ENCODE data around the gene TMEM234.

Gene TMEM234

DNA sequence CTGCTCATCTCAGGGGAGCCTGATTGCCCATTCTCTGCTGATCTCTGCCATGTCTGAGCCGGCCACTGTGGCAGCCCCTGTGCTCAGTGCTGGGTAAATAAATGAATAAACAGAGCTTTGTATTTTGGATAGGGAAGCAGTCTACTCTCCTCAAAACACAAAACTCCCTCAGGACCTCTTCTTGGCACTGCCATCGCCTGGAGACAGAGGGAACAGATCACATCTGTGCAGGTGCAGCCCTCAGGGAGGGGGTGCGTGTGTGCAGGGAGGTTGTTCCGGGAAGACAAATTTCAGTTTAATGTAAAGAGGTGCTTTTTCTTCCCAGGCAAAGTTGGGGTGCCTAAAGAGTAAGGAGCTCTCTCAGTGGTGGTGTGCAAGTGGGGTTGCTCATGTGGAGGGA, 17.2 kb upstream of the TMEM234 start:
- ChIA-PET CTCF (interaction anchor here (1.1 to 8.2 kb wide), 5 partner anchors 10 to 67 kb away, joined by 3 to 50 read pairs (median 7); no protein-coding TSS in a partner anchor), POLR2A (no interaction called here)
- H3K4me3 ChIP-seq (ENCODE audit: control insufficient read depth in 1 of 7, extremely low read depth in 1 of 7, insufficient read depth in 4 of 7, low read depth in 2 of 7, low read length in 6 of 7), result no peak overlapping the region
- WGBS (ENCODE audit: insufficient coverage), result 93% methylated on average over 2 of the region's 4 CpGs
- no peak overlapping the region for H3K27ac ChIP-seq (ENCODE audit: insufficient read depth in 1 of 2, low read depth in 1 of 2, low read length in 2 of 2, poor library complexity in 1 of 2, severe bottlenecking in 2 of 2)
- H3K9me3 ChIP-seq (ENCODE audit: control extremely low read depth in 1 of 5, control insufficient read depth in 4 of 5, insufficient read depth in 2 of 5, low read depth in 1 of 5, low read length in 4 of 5), result no peaks in the 10 kb centered on the region
- H3K4me1 ChIP-seq (ENCODE audit: control extremely low read depth in 1 of 4, control insufficient read depth in 4 of 4, insufficient read depth in 4 of 4, low read length in 3 of 4), result peaks cover 0 to 25% (median 18%) of the 10 kb centered on the region in 4 experiments
- peaks cover 0 to 5% (median 0%) of the 10 kb centered on the region in 5 experiments for H3K27me3 ChIP-seq (replicated peaks in 2 of 5; ENCODE audit: control insufficient read depth in 4 of 5, insufficient read depth in 5 of 5, low read length in 4 of 5)
- peaks cover 0 to 3% (median 0%) of the 10 kb centered on the region in 4 experiments for H3K36me3 ChIP-seq (ENCODE audit: control insufficient read depth in 4 of 4, insufficient read depth in 4 of 4, low read length in 3 of 4)
- no peak for DNase-seq

GRCh38 chr1:32234792-32235191, 12.6 kb upstream of the TMEM234 start:
- no peaks in the 10 kb centered on the region for H3K9me3 ChIP-seq (ENCODE audit: control extremely low read depth in 1 of 5, control insufficient read depth in 4 of 5, insufficient read depth in 2 of 5, low read depth in 1 of 5, low read length in 4 of 5)
- H3K36me3 ChIP-seq (ENCODE audit: control insufficient read depth in 4 of 4, insufficient read depth in 4 of 4, low read length in 3 of 4), result peaks cover 5 to 23% (median 13%) of the 10 kb centered on the region in 4 experiments
- ChIA-PET POLR2A (no interaction called here), CTCF (interaction anchor here (0.7 to 3.9 kb wide), 4 partner anchors 12 to 26 kb away, joined by 3 to 15 read pairs (median 3); partner anchors contain the start of genes EIF3I and TMEM234)
- H3K4me1 ChIP-seq (ENCODE audit: control extremely low read depth in 1 of 4, control insufficient read depth in 4 of 4, insufficient read depth in 4 of 4, low read length in 3 of 4), result peaks cover 0 to under 1% (median under 1%) of the 10 kb centered on the region in 4 experiments
- DNase-seq, result no peak
- no peak overlapping the region for H3K4me3 ChIP-seq (ENCODE audit: control insufficient read depth in 1 of 7, extremely low read depth in 1 of 7, insufficient read depth in 4 of 7, low read depth in 2 of 7, low read length in 6 of 7)
- no peak overlapping the region for H3K27ac ChIP-seq (ENCODE audit: insufficient read depth in 1 of 2, low read depth in 1 of 2, low read length in 2 of 2, poor library complexity in 1 of 2, severe bottlenecking in 2 of 2)
- 100% methylated on average over 7 of the region's 7 CpGs for WGBS (ENCODE audit: insufficient coverage)
- peaks cover 0 to 2% (median 0%) of the 10 kb centered on the region in 5 experiments for H3K27me3 ChIP-seq (replicated peaks in 2 of 5; ENCODE audit: control insufficient read depth in 4 of 5, insufficient read depth in 5 of 5, low read length in 4 of 5)

- WGBS (ENCODE audit: insufficient coverage), result 98% methylated on average over 6 of the region's 8 CpGs
- no peak overlapping the region for H3K27ac ChIP-seq (ENCODE audit: insufficient read depth in 1 of 2, low read depth in 1 of 2, low read length in 2 of 2, poor library complexity in 1 of 2, severe bottlenecking in 2 of 2)
- CTCF ChIA-PET, result interaction anchor here (0.8 to 1.0 kb wide), 2 partner anchors 13 to 15 kb away, joined by 3 read pairs; no protein-coding TSS in a partner anchor
These were observed 10.6 kb upstream of the TMEM234 start for GRCh38 chr1:32232558-32233304.

DNA sequence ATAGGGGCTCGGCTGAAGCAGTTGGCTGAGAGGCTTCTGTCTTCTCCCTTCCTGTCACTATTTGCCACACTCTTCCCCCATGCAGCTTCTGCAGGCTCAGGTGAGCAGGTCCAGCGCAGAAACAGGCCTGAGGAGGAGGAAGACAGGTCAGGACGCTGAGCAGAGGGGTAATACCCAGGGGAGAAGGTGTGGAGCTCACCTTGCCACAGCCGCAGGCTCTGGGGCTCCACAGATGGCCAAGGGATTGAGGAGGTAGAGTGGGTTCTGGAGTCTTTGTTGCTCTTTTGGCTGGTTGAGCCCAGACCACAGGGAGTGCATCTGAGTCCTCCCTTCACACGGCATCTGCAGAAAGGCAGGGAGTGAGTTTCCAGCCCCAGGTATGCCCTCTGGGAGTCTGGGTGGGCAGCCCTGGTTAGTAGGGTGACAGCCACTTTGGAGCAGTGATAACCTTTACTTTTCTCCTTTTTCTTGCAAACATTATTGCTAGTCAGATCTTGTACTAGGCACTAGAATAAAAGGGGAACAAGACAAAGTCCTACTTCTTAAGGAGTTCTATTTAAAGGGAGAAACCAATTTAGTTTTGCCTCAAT, 9.8 kb upstream of the TMEM234 start:
- Histone ChIP-seq H3K9me3 (ENCODE audit: control extremely low read depth in 1 of 5, control insufficient read depth in 4 of 5, insufficient read depth in 2 of 5, low read depth in 1 of 5, low read length in 4 of 5) (no peaks in the 10 kb centered on the region), H3K4me1 (ENCODE audit: control extremely low read depth in 1 of 4, control insufficient read depth in 4 of 4, insufficient read depth in 4 of 4, low read length in 3 of 4) (no peaks in the 10 kb centered on the region), H3K4me3 (ENCODE audit: control insufficient read depth in 1 of 7, extremely low read depth in 1 of 7, insufficient read depth in 4 of 7, low read depth in 2 of 7, low read length in 6 of 7) (no peak overlapping the region), H3K36me3 (ENCODE audit: control insufficient read depth in 4 of 4, insufficient read depth in 4 of 4, low read length in 3 of 4) (peaks cover 5 to 47% (median 35%) of the 10 kb centered on the region in 4 experiments), H3K27ac (ENCODE audit: insufficient read depth in 1 of 2, low read depth in 1 of 2, low read length in 2 of 2, poor library complexity in 1 of 2, severe bottlenecking in 2 of 2) (no peak overlapping the region), H3K27me3 (replicated peaks in 2 of 5; ENCODE audit: control insufficient read depth in 4 of 5, insufficient read depth in 5 of 5, low read length in 4 of 5) (no peaks in the 10 kb centered on the region)
- no peak for DNase-seq
- 92% methylated on average over 2 of the region's 5 CpGs for WGBS (ENCODE audit: insufficient coverage)
- ChIA-PET CTCF (interaction anchor here (1.0 to 1.5 kb wide), 2 partner anchors 16 to 17 kb away, joined by 3 read pairs; no protein-coding TSS in a partner anchor), POLR2A (interaction anchor here (1.2 to 1.7 kb wide), 2 partner anchors 9 to 10 kb away, joined by 3 to 6 read pairs; no protein-coding TSS in a partner anchor)

More at GRCh38 chr1:32232558-32233304, 10.6 kb upstream of the TMEM234 start:
- DNase-seq, result no peak
- Histone ChIP-seq H3K36me3 (ENCODE audit: control insufficient read depth in 4 of 4, insufficient read depth in 4 of 4, low read length in 3 of 4) (peaks cover 5 to 41% (median 31%) of the 10 kb centered on the region in 4 experiments), H3K4me3 (ENCODE audit: control insufficient read depth in 1 of 7, extremely low read depth in 1 of 7, insufficient read depth in 4 of 7, low read depth in 2 of 7, low read length in 6 of 7) (no peak overlapping the region), H3K27me3 (replicated peaks in 2 of 5; ENCODE audit: control insufficient read depth in 4 of 5, insufficient read depth in 5 of 5, low read length in 4 of 5) (no peaks in the 10 kb centered on the region), H3K4me1 (ENCODE audit: control extremely low read depth in 1 of 4, control insufficient read depth in 4 of 4, insufficient read depth in 4 of 4, low read length in 3 of 4) (no peaks in the 10 kb centered on the region), H3K9me3 (ENCODE audit: control extremely low read depth in 1 of 5, control insufficient read depth in 4 of 5, insufficient read depth in 2 of 5, low read depth in 1 of 5, low read length in 4 of 5) (no peaks in the 10 kb centered on the region)
- POLR2A ChIA-PET, result no interaction called here

DNA sequence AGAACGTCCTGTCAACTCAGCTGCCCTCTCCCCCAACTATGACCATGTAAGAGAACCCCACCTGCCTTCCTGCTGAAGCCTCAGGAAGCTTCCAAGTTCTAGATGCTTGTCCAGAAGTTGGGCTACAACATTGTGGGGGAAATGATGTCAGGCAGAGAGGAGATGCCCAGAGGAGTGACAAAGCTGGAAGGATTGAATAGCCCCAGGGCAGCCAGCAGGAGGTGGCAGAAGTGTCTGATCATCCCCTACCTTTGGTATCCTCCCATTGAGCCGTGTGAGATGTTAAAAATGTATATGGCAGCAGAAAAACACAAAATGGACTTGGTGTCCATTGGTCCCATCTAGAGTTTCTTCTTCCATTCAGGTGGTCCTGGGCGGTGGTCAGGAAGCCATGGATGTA, 6.6 kb upstream of the TMEM234 start:
- no peaks in the 10 kb centered on the region for H3K27me3 ChIP-seq (replicated peaks in 2 of 5; ENCODE audit: control insufficient read depth in 4 of 5, insufficient read depth in 5 of 5, low read length in 4 of 5)
- H3K9me3 ChIP-seq (ENCODE audit: control extremely low read depth in 1 of 5, control insufficient read depth in 4 of 5, insufficient read depth in 2 of 5, low read depth in 1 of 5, low read length in 4 of 5), result no peaks in the 10 kb centered on the region
- no peak overlapping the region for H3K4me3 ChIP-seq (ENCODE audit: control insufficient read depth in 1 of 7, extremely low read depth in 1 of 7, insufficient read depth in 4 of 7, low read depth in 2 of 7, low read length in 6 of 7)
- ChIA-PET CTCF (interaction anchor here (2.0 to 4.6 kb wide), 3 partner anchors 11 to 20 kb away, joined by 11 to 22 read pairs (median 12); no protein-coding TSS in a partner anchor), POLR2A (interaction anchor here (1.0 to 1.4 kb wide), 2 partner anchors 10 to 12 kb away, joined by 3 to 5 read pairs; no protein-coding TSS in a partner anchor)
- no peak for DNase-seq
- H3K36me3 ChIP-seq (ENCODE audit: control insufficient read depth in 4 of 4, insufficient read depth in 4 of 4, low read length in 3 of 4), result peaks cover 14 to 66% (median 43%) of the 10 kb centered on the region in 4 experiments
- no peak overlapping the region for H3K27ac ChIP-seq (ENCODE audit: insufficient read depth in 1 of 2, low read depth in 1 of 2, low read length in 2 of 2, poor library complexity in 1 of 2, severe bottlenecking in 2 of 2)
- peaks cover 0 to 4% (median under 1%) of the 10 kb centered on the region in 4 experiments for H3K4me1 ChIP-seq (ENCODE audit: control extremely low read depth in 1 of 4, control insufficient read depth in 4 of 4, insufficient read depth in 4 of 4, low read length in 3 of 4)
- WGBS (ENCODE audit: insufficient coverage), result 92% methylated on average over 2 of the region's 3 CpGs

DNA sequence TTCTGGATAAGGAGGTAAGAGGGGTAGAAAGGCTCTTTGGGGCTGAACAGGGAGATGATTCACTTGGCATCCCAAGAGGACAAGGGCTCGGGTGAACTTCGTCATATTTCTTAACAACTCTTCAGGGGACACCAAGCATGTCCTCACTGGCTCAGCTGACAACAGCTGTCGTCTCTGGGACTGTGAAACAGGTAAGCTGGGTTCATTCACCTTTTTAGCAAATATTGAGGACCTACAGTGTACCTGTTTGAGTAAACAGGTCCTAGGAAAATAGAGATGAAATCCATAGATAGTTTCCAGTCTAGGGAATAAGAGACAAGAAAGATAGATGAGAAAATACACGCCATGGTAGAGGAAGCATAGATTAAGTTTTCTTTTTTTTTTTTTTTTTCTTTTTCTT, 2.1 kb upstream of the TMEM234 start:
- Histone ChIP-seq H3K9me3 (ENCODE audit: control extremely low read depth in 1 of 5, control insufficient read depth in 4 of 5, insufficient read depth in 2 of 5, low read depth in 1 of 5, low read length in 4 of 5) (no peaks in the 10 kb centered on the region), H3K27me3 (replicated peaks in 2 of 5; ENCODE audit: control insufficient read depth in 4 of 5, insufficient read depth in 5 of 5, low read length in 4 of 5) (no peaks in the 10 kb centered on the region), H3K4me1 (ENCODE audit: control extremely low read depth in 1 of 4, control insufficient read depth in 4 of 4, insufficient read depth in 4 of 4, low read length in 3 of 4) (peaks cover 3 to 29% (median 22%) of the 10 kb centered on the region in 4 experiments), H3K36me3 (ENCODE audit: control insufficient read depth in 4 of 4, insufficient read depth in 4 of 4, low read length in 3 of 4) (peaks cover 12 to 51% (median 31%) of the 10 kb centered on the region in 4 experiments), H3K4me3 (ENCODE audit: control insufficient read depth in 1 of 7, extremely low read depth in 1 of 7, insufficient read depth in 4 of 7, low read depth in 2 of 7, low read length in 6 of 7) (no peak overlapping the region), H3K27ac (ENCODE audit: insufficient read depth in 1 of 2, low read depth in 1 of 2, low read length in 2 of 2, poor library complexity in 1 of 2, severe bottlenecking in 2 of 2) (peak overlapping the region in 1 of 2 experiments; percentile 29)
- no peak for DNase-seq
- POLR2A ChIA-PET, result no interaction called here
- WGBS (ENCODE audit: insufficient coverage), result 100% methylated on average over 3 of the region's 4 CpGs
- CTCF ChIA-PET, result interaction anchor here (1.5 to 3.0 kb wide), 4 partner anchors 9 to 24 kb away, joined by 3 to 15 read pairs (median 11); no protein-coding TSS in a partner anchor
